GM20431 (cell line): ENCODE data around the gene TBCCD1.
"Not testable (repeated sequence)": the region's sequence is repeated elsewhere in the genome, so short reads cannot be mapped to it uniquely, and the experiment has no call there.

Experiments used
- in situ Hi-C: fragments of 300-500 bp; cut with MseI, MboI; formaldehyde crosslinking; loops from one replicate; pipeline ENCODE4 v1.15.0; 2020; ENCODE audit warnings: low sequenced_read_pairs; ENCODE audit not compliant: unreplicated experiment

TBCCD1 gene

DNA sequence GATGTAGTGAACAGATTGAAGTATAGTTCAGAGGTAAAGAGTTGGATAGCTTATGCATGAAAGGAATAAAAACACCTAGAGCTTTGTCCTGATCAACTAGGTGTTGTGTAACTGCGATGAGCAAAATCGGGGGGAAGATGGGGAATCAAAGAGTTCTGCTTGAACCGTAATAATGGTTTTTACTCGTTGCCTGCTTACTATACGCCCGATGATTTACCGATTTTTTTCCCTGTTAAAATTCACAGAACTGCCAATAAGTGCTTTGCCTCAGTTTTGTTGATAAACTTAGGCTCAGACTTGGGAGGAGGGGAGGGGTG, 2.6 kb upstream of the TBCCD1 start:
- in situ Hi-C loops = no loop called here

DNA sequence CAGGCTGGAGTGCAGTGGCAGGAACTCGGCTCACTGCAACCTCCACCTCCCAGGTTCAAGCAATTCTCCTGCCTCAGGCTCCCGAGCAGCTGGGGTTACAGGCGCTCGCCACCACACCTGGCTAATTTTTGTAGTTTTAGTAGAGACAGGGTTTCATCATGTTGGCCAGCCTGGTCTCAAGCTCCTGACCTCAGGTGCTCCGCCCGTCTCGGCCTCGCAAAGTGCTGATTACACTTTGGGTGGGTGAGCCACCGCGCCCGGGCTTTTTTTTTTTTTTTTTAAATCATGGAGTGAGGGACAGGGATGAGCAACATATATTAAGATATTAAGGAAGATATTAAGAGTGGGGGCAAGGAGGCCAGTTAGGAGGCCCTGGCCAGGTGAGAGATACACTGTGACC, 2.2 kb upstream of the TBCCD1 start:
- in situ Hi-C loops = not testable (repeated sequence)

DNA sequence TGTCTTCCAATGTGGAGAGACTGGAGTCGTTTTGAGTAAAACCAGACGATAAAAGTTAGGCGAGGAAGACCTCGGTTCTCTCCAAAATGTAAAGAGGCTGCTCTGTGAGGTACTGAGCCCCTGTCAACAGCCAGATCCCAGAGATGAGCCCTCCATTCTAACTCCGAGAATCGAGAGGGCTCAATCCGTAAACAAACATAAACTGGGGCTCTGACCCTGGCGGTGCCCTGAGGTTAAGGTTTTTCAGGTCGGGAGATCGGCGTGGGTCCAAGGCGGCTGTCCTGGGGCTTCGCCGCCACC, 417 bp downstream of the TBCCD1 start:
- in situ Hi-C loops = no loop called here

DNA sequence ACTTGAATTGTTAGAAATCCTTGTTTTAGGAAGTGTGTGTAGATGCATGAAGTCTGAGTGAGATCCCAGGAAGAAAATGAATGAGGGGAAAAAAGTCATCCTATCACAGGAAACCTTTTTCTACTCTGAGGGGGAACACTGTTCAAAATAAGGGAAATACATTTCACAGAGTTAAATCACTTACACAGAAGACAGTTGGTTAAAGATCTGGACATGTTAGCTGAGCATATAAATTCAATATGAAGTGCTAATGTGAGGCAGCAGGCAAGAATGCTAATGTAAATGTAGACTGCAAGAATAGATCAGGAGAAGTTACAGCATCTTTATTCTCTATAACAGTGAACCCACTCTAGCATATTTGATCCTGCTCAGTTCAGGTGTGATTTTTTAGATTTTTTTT, 2.6 kb downstream of the TBCCD1 start:
- in situ Hi-C loops = no loop called here

DNA sequence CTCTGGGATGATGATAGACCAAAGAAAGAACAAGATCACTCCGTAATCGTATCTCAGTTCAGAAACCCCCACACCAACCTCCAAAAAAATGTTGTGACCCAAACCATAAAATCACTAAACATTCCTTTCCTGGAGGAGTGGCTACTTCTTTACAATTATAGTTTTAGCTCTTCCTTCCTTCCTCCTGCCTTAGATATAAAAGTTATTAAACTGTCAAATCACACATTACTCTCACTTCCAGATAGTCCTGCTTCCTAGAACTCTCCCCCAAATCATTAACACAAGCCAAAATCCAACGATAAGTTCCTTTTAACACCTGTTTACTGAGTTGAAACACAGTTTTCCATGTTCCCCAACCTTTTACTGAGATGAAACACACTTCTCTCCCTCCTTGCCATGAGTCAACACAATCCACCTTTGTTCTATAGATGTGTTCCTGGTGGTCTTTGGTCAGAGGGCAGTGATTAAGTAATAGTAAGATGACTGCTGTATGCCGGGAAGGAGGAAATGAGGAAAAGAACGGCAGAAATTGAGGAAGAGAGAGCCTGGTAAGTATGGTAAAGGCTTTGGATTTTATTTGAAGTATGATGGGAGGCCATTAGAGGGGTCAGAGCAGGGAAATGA, 14.6 kb downstream of the TBCCD1 start:
- in situ Hi-C loops = no loop called here

DNA sequence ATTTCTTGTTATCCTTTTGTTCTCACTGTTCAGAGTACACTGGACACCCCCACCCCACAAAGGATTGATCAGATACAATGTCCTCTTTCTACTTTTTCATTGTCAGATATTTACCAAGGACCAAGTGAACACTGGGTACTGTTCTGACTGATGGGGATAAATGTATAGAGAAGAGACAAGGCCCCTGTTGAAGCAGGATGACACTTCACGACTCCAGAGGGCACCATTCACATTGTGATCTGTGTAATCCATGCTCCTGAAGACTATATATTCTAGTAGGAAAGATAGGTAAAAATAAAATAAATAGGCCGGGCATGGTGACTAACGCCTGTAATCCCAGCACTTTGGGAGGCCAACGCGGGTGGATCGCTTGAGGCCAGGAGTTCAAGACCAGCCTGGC, 15.8 kb downstream of the TBCCD1 start:
- in situ Hi-C loops = no loop called here

DNA sequence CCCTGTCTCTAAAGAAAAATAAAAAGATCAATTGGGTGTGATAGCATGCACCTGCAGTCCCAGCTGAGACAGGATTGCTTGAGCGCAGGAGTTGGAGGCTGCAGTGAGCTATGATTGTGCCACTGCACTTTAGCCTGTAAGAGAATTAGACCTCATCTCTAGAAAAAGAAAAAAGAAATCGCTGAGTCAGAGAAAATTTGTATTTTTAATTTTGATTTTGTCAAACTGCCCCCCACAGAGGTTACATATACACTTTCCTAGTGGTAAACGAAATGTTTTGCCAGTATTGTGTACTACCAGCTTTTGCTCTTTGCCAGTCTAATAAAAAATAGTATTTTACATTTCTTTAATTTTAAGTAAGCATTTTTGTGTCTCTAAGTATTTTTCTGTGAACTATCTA, 17.6 kb downstream of the TBCCD1 start:
- in situ Hi-C loops = loop anchor here (10.0 kb wide), 1 partner anchor 565 kb away; no protein-coding TSS in a partner anchor

DNA sequence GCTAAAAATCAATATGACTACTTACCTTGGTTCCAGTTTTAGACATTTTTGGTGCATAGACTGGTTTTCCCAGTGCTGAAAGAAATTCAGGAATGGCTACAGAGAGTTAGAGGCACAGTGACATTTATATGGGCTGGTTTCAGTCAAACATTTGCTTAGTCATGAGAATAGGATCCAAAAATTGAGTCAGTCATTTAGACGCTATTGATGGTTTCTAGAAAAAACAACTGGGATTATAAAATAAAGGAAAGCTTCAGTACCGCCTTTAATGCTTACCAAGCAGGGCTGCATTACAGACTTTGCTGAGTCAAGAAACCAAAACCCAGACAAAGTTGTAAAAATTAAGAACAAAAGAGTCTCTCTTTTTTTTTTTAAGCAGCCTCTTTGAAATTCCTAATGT, 22.9 kb downstream of the TBCCD1 start, which contains the start of gene CRYGS:
TSS of gene CRYGS (minus strand) at position 100 of the 400 bp plus-strand sequence. CDS start at position 46, 54 bp downstream.
- in situ Hi-C loops = loop anchor here (10.0 kb wide), 1 partner anchor 559 kb away; no protein-coding TSS in a partner anchor

DNA sequence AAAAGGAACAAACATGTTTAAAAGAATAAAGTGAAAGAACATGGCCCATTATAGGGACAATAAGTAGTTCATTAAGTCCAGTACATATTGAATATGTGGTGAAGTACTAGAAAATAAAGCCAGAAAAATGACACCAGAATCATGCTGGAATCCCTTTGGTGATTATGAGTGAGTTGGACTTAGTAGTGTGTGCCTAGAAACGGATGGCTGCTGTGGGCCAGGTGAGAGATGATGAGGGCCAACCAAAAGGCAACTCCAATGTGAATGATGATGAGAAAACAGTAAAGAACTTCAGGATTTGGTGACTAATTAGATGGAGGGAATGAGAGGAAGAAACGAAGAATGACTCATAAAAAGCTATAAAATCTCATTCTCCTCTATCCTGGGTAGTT, 26.3 kb downstream of the TBCCD1 start:
- in situ Hi-C loops = loop anchor here (10.0 kb wide), 1 partner anchor 556 kb away; no protein-coding TSS in a partner anchor

DNA sequence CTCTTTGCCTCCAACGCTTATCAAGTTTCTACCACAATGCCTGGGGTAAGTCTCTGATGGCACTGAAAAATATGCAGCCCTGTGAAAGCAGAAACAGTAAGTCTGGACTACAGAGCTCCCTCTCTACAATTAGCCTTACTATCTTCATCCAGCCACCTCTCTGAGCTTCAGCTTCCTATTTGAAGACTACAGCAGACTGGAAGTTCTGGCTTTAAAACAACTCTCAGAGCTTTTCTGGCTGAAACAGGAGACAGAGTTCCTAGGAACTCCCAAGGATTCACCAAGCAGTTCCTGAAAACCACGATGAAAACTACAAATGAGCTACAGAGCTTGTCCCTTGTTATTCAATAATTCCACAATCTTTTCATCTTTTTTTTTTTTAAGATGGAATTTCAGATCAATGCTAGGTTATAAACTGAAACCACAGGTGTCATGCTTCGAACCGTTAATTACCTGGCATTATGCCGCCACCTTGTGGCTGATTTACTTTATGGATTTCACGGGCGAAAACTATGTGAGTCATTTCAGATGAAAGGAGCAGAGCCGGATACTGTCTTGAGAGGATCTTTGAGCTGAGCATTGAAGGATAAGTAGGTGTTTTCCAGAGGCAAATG, 26.8 kb downstream of the TBCCD1 start:
- in situ Hi-C loops = loop anchor here (10.0 kb wide), 1 partner anchor 556 kb away; no protein-coding TSS in a partner anchor

DNA sequence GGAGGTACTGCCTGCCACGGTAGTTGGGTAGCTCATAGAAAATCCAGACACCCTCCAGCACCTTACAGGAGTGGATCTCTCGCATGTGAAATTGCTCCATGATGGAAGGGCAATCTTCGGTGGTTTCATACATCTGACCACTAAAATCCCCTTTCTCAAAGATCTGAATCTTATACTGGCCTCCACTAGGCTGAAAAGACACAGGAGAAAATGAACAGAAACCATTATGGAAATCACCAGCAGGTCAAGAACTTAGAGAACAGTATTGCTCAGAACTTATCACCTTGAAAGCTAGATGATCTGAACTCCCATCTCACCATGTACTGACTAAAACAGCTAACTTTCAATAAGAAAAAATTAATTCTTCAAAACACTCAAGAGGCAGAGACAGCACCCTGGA, 28.4 kb downstream of the TBCCD1 start:
- in situ Hi-C loops = loop anchor here (10.0 kb wide), 1 partner anchor 284 kb away; no protein-coding TSS in a partner anchor

DNA sequence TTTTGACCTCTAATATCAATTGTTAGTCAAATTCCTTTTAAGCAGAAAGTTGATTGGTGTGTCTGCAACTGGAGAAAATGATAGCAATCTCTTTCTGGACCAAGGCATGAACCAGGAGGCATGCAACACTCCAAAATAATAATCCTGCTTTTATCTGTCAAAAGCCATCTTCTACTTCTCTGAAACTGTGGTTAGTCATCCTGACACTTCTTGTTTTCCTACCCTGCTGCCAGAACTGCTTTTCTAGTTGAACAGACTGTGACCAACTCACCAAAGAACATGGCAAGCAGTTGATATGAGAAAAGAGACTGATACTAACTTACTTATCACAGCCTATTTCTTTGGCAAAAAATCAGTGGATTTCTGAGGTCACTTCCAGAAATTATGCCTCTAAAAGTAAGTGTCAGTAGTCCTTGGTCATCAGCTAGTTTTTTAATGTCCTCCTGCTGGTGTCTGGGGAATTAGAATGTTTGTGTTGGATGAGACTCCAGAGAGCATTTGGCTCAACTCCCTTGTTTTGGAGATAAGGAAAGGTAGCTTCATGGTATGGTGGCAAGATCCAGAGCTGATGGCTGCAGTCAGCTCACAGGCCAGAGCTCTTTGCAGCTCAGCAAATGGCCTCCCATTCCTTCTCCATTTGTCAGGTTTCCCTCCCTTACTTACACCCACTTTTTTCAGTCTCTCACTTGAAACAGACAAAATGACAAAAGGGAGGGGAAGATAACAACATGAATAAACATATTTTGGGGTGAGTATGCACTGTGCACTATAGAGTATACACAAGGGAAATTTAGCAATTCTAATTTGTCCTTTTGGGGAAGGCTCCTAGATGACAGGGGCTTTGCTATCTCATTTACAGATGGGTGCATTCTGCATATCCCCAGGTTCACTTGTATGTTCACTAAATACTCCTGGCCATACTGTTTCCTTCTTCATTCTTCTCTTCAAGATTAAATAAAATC, 30.0 kb downstream of the TBCCD1 start:
- in situ Hi-C loops = loop anchor here (10.0 kb wide), 1 partner anchor 282 kb away; no protein-coding TSS in a partner anchor

DNA sequence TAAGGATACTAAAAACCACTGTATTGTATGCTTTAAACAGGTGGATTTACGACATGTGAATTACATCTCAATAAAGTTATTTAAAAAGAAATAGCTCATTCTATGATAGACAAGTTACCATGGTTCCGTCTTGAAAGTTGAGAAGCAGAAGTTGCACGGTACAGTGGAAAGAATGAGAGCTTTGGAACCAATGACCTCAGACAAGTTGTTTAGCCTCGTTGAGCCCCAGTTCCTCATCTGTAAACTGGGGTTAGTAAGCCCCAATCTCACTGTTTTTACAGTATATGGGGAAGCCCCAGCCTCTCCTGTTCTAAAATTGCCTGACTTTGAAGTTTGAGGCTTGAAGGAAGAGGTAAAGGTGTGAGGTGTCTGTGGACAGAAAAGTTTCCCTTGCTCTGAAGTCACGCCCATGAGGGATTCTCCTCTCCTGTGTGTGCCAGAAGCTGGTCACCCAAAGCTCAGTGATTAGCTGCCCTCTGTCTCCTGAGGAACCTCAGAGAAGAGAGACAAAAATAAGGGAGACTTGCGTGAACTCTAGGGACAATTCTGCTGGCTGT, 32.9 kb downstream of the TBCCD1 start:
- in situ Hi-C loops = loop anchor here (10.0 kb wide), 1 partner anchor 279 kb away; no protein-coding TSS in a partner anchor

DNA sequence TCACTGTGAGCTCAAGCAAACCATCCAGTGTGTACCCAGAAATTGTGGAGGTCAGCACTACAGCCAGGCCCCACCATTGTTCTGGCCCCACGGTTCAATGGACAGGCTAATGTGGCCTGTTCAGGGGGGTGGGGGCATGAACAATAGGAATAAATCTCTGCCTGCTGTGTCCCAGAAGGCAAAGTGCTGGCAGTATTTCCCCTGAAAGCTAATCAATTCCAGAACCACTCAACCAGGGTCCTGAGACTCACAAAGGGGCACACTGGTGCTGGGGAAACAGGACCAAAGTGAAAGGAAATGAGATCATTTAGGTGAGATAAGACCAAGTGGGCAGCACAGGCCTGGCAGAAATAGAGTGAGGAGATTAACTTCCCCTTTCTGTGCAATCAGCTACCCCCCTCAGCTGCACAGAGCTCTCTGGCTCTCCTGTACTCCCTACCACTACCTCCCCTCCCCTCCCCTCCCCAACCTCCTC, 34.5 kb downstream of the TBCCD1 start:
- in situ Hi-C loops = loop anchor here (10.0 kb wide), 1 partner anchor 278 kb away; no protein-coding TSS in a partner anchor

DNA sequence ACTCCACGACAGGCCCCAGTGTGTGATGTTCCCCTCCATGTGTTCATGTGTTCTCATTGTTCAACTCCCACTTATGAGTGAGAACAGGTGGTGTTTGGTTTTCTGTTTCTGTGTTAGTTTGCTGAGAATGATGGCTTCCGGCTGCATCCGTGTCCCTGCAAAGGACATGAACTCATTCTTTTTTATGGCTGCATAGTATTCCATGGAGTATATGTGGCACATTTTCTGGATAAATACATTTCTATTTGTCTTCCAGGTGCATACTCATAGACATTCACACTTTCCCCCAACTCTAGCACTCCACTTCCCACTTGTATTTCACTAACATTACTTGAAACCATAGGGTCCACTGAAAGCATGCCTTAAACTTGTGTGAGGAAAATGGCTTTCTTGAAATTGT, 35.4 kb downstream of the TBCCD1 start:
- in situ Hi-C loops = loop anchor here (10.0 kb wide), 1 partner anchor 277 kb away; no protein-coding TSS in a partner anchor

DNA sequence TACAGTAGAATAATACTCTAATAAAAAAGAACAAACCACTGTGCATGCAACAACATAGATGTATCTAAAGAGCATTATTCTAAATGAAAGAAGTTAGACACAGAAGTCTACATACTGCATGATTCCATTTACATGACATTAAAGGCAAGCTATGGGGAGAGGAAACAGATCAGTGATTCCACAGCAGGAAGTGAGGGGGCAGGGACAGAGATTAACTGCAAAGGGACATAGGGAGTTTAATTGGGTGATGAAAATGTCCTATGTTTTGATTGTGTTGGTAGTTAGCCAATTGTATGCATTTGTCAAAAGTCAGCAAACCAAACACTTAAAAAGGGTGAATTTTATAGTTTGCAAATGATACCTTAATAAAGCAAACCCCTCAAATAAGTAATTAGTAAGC, 36.7 kb downstream of the TBCCD1 start:
- in situ Hi-C loops = loop anchor here (10.0 kb wide), 1 partner anchor 276 kb away; no protein-coding TSS in a partner anchor

DNA sequence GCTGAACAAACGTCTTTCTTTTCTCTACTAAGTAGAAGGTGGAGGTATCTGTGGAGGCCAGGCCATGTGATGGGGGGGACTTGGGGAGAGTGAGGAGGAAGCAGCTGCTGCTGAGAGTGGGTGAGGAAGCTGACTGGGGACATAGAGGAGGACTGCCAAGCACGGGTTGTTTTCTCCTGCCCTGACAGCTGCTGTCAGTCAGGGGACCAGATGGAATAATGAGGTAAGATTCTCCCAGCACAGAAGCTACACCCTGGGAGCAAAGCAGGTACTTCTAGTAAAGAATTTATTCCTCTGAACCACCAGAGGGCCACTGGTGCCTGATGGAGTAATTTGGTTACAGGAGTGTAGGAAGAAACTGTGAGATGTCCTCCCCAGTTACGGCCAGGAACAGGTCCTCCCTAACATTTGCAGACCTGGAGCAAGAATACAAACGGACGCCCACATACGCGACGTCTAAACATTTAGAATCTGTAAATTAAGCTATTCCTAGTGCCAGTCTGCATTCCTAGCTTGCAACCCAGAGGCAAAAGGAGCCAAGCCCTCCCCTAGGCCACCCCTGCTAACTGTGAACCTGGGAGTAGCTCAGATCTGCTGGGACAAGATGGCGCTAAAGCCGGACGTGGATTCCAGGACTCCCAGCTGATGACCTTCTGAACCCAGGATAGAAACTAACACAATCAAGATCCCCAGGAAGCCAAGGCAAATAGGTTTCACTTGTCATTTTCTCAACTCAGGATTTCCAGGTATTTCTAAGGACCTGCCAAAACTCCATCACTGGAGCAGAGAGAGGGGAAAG, 37.7 kb downstream of the TBCCD1 start:
- in situ Hi-C loops = no loop called here

DNA sequence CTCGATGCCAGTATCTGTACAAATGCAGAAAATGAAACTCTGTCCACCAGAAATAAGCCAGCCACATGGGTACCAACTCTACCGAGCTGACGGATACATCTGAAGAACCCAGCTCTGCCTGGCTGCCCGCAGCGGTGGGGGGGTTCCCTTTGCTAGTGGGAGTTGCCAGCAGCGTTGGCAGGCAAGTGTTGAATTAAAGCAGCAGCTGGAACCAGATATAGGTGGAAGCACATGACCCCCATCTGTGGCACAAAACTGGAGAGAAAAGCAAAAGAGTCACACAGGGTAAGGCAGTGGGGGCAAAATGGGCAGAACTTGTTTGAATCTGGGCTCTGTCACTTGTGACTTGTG, 40.9 kb downstream of the TBCCD1 start:
- in situ Hi-C loops = no loop called here
